HEK293 (cell line): ENCODE data around the gene APOB.

Source experiments
- REST ChIP-seq: fragments of 450-650 bp; formaldehyde crosslinking; IDR thresholded peaks from 2 replicates; pipeline ENCODE4 v1.5.1; 2016; ENCODE audit warnings: missing biosample characterization, missing genetic modification characterization
- TCF7L2 ChIP-seq: IDR thresholded peaks from 2 replicates; pipeline ENCODE4 v1.6.1; 2011; ENCODE audit warnings: low read depth, mild to moderate bottlenecking, inconsistent platforms, low read length, moderate library complexity, borderline replicate concordance
- YY1 ChIP-seq: fragments of 450-650 bp; formaldehyde crosslinking; IDR thresholded peaks from 2 replicates; pipeline ENCODE4 v1.5.1; 2018; ENCODE audit warnings: missing biosample characterization, missing genetic modification characterization
- ZNF292 ChIP-seq: fragments of 450-650 bp; formaldehyde crosslinking; IDR thresholded peaks from 2 replicates; pipeline ENCODE4 v1.5.1; 2016; ENCODE audit warnings: low read depth, missing biosample characterization, missing genetic modification characterization, borderline replicate concordance
- ZNF510 ChIP-seq: fragments of 450-650 bp; formaldehyde crosslinking; IDR thresholded peaks from 2 replicates; pipeline ENCODE4 v1.5.1; 2018; ENCODE audit warnings: mild to moderate bottlenecking, missing genetic modification characterization, missing biosample characterization; ENCODE audit not compliant: insufficient replicate concordance
- ZNF596 ChIP-seq: fragments of 450-650 bp; IDR thresholded peaks from 2 replicates; pipeline ENCODE4 v1.5.0; 2018; ENCODE audit warnings: missing biosample characterization, mild to moderate bottlenecking, missing genetic modification characterization, moderate library complexity
- ZNF677 ChIP-seq: fragments of 450-650 bp; IDR thresholded peaks from 2 replicates; pipeline ENCODE4 v1.5.0; 2018; ENCODE audit warnings: missing biosample characterization, mild to moderate bottlenecking, missing genetic modification characterization, moderate library complexity
- TF ChIP-seq, protein P1 (sequence below): fragments of 450-650 bp; formaldehyde crosslinking; IDR thresholded peaks from 2 replicates; pipeline ENCODE4 v1.5.1; 2016; ENCODE audit warnings: missing biosample characterization, missing genetic modification characterization
- TF ChIP-seq, protein P2 (sequence below): IDR thresholded peaks from 2 replicates; pipeline ENCODE4 v1.6.1; 2011; ENCODE audit warnings: mild to moderate bottlenecking, low read depth, low read length, borderline replicate concordance
- TF ChIP-seq, protein P3 (sequence below): fragments of 450-650 bp; formaldehyde crosslinking; IDR thresholded peaks from 2 replicates; pipeline ENCODE4 v1.5.1; 2016; ENCODE audit warnings: missing biosample characterization, missing genetic modification characterization

DNA sequence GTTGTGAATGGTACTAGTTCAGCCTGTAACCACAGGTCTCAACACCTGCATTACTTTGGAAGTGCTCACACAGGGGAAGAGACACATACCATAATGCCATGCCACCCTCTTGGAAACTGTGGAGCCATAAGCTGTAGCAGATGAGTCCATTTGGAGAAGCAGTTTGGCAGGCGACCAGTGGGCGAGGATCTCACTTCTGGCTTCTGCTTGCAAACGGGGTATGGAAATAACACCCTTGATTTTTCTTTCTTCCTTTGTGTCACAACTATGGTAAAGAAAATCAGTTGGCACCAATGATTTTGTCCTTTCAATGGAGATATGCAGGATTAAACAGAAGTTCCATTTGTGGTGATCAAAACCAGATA lies 28.6 kb downstream of the APOB start:
- TF ChIP-seq, protein P1, sequence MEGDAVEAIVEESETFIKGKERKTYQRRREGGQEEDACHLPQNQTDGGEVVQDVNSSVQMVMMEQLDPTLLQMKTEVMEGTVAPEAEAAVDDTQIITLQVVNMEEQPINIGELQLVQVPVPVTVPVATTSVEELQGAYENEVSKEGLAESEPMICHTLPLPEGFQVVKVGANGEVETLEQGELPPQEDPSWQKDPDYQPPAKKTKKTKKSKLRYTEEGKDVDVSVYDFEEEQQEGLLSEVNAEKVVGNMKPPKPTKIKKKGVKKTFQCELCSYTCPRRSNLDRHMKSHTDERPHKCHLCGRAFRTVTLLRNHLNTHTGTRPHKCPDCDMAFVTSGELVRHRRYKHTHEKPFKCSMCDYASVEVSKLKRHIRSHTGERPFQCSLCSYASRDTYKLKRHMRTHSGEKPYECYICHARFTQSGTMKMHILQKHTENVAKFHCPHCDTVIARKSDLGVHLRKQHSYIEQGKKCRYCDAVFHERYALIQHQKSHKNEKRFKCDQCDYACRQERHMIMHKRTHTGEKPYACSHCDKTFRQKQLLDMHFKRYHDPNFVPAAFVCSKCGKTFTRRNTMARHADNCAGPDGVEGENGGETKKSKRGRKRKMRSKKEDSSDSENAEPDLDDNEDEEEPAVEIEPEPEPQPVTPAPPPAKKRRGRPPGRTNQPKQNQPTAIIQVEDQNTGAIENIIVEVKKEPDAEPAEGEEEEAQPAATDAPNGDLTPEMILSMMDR: no peak
- TF ChIP-seq ZNF677 (tag by site-specific recombination) (no peak), ZNF510 (tag by site-specific recombination) (no peak), ZNF596 (tag by site-specific recombination) (no peak), REST (tag by site-specific recombination) (no peak), YY1 (tag by site-specific recombination) (no peak), TCF7L2 (no peak), ZNF292 (no peak)
- TF ChIP-seq, protein P2, sequence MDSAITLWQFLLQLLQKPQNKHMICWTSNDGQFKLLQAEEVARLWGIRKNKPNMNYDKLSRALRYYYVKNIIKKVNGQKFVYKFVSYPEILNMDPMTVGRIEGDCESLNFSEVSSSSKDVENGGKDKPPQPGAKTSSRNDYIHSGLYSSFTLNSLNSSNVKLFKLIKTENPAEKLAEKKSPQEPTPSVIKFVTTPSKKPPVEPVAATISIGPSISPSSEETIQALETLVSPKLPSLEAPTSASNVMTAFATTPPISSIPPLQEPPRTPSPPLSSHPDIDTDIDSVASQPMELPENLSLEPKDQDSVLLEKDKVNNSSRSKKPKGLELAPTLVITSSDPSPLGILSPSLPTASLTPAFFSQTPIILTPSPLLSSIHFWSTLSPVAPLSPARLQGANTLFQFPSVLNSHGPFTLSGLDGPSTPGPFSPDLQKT: no peak
- TF ChIP-seq, protein P3, sequence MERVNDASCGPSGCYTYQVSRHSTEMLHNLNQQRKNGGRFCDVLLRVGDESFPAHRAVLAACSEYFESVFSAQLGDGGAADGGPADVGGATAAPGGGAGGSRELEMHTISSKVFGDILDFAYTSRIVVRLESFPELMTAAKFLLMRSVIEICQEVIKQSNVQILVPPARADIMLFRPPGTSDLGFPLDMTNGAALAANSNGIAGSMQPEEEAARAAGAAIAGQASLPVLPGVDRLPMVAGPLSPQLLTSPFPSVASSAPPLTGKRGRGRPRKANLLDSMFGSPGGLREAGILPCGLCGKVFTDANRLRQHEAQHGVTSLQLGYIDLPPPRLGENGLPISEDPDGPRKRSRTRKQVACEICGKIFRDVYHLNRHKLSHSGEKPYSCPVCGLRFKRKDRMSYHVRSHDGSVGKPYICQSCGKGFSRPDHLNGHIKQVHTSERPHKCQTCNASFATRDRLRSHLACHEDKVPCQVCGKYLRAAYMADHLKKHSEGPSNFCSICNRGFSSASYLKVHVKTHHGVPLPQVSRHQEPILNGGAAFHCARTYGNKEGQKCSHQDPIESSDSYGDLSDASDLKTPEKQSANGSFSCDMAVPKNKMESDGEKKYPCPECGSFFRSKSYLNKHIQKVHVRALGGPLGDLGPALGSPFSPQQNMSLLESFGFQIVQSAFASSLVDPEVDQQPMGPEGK (tag by site-specific recombination): no peak
